H1 (cell line): ENCODE results near the gene CFHR3. TPM values are rescaled to one million over a fixed set of nuclear protein-coding genes. Genes with fewer than 3 reads are reported as not detected.

ENCODE experiments used
- CTCF ChIA-PET: fragments of 300-600 bp; sonication (Branson Sonifier 250); formaldehyde crosslinking; loops from one replicate; lab custom pipeline; 2021; ENCODE audit not compliant: partially characterized antibody; lab: Charles Lee
- POLR2A ChIA-PET: fragments of 300-600 bp; sonication (Branson Sonifier 250); formaldehyde crosslinking; loops from one replicate; lab custom pipeline; 2021; ENCODE audit warnings: inconsistent platforms; ENCODE audit not compliant: partially characterized antibody; lab: Charles Lee
- DNase-seq, 2 experiments: peaks; one replicate each; pipeline versions ENCODE4 v3.0.0 to v3.0.0-alpha.2; 2010 to 2022; ENCODE audit warnings: low spot score in 2 of 2, low read depth in 1 of 2, mixed read lengths in 1 of 2
- FAIRE-seq: peaks from 2 replicates; lab custom pipeline; 2011; peaks lifted over from hg19 to GRCh38; lab: Jason Lieb, UNC
- H2AFZ ChIP-seq: 2 replicates; pipeline ENCODE4 v1.8.1; 2012; ENCODE audit warnings: low read length, inconsistent platforms
- H2AK5ac ChIP-seq: 2 replicates; pipeline ENCODE4 v1.6.1; 2013; ENCODE audit warnings: low read depth, low read length
- H2BK120ac ChIP-seq: replicated peaks from 2 replicates; pipeline ENCODE3; 2013; ENCODE audit warnings: low read depth, low read length, inconsistent platforms
- H2BK12ac ChIP-seq: 2 replicates; pipeline ENCODE4 v1.6.1; 2013; ENCODE audit warnings: low read depth, low read length
- H2BK15ac ChIP-seq: 2 replicates; pipeline ENCODE4 v1.6.1; 2013; ENCODE audit warnings: low read length
- H2BK20ac ChIP-seq: 2 replicates; pipeline ENCODE4 v1.6.1; 2013; ENCODE audit warnings: low read length
- H2BK5ac ChIP-seq: 2 replicates; pipeline ENCODE4 v1.6.1; 2013; ENCODE audit warnings: low read depth, low read length
- H3K14ac ChIP-seq: 2 replicates; pipeline ENCODE4 v1.6.1; 2013; ENCODE audit warnings: inconsistent platforms; ENCODE audit not compliant: insufficient read length
- H3K18ac ChIP-seq: 2 replicates; pipeline ENCODE4 v1.6.1; 2013; ENCODE audit warnings: low read length; ENCODE audit errors: extremely low read depth
- H3K23ac ChIP-seq: 2 replicates; pipeline ENCODE4 v1.6.1; 2013; ENCODE audit warnings: inconsistent platforms; ENCODE audit not compliant: insufficient read length
- H3K23me2 ChIP-seq: 2 replicates; pipeline ENCODE4 v1.6.1; 2013; ENCODE audit warnings: low read depth, low read length
- H3K27ac ChIP-seq: 2 replicates; pipeline ENCODE4 v1.6.1; 2011; ENCODE audit warnings: low read depth, low read length, inconsistent platforms
- H3K27me3 ChIP-seq, 4 experiments: replicated peaks in 1 of 4; 1 replicate in 1 of 4; 2 replicates in 3 of 4; pipeline versions ENCODE4 v1.6.1 to v1.8.1; 2011 to 2013; ENCODE audit warnings: low read length in 3 of 4, mild to moderate bottlenecking in 3 of 4, inconsistent platforms in 2 of 4, mixed read lengths in 2 of 4, moderate library complexity in 1 of 4; ENCODE audit not compliant: control insufficient read depth in 3 of 4, insufficient read depth in 3 of 4; ENCODE audit errors: extremely low read depth in 1 of 4
- H3K36me3 ChIP-seq, 4 experiments: 2 replicates each; pipeline versions ENCODE4 v1.6.1 to v1.8.1; 2011 to 2013; ENCODE audit warnings: mild to moderate bottlenecking in 4 of 4, low read length in 3 of 4, moderate library complexity in 2 of 4, control low read depth in 1 of 4, inconsistent platforms in 1 of 4; ENCODE audit not compliant: insufficient read depth in 4 of 4, control insufficient read depth in 2 of 4
- H3K4ac ChIP-seq: replicated peaks from 2 replicates; pipeline ENCODE3; 2013; ENCODE audit warnings: low read length, low read depth, mixed read lengths, inconsistent platforms; ENCODE audit not compliant: insufficient read length
- H3K4me1 ChIP-seq, 4 experiments: replicated peaks in 1 of 4; 1 replicate in 1 of 4; 2 replicates in 3 of 4; pipeline versions ENCODE4 v1.6.1 to v1.8.1; 2011 to 2013; ENCODE audit warnings: low read length in 3 of 4, inconsistent platforms in 2 of 4, mixed read lengths in 1 of 4; ENCODE audit not compliant: insufficient read depth in 4 of 4, control insufficient read depth in 3 of 4
- H3K4me2 ChIP-seq, 2 experiments: 2 replicates each; pipeline versions ENCODE4 v1.6.1 to v1.8.1; 2011 to 2013; ENCODE audit warnings: low read depth in 2 of 2, low read length in 2 of 2, control low read depth in 1 of 2, inconsistent platforms in 1 of 2, mild to moderate bottlenecking in 1 of 2; ENCODE audit not compliant: insufficient read depth in 1 of 2
- H3K4me3 ChIP-seq, 4 experiments: fragments of 200-600, 300-600 bp in 1 of 4; sonication (generic), shearing (Covaris generic), sonication (Bioruptor Twin) in 1 of 4; 2 replicates each; pipeline versions ENCODE4 v1.5.1 to v1.8.1; 2011 to 2016; ENCODE audit warnings: low read length in 4 of 4, low read depth in 3 of 4, control low read depth in 2 of 4, inconsistent platforms in 2 of 4, mild to moderate bottlenecking in 2 of 4, mixed read lengths in 1 of 4, moderate library complexity in 1 of 4; ENCODE audit not compliant: insufficient read depth in 2 of 4; ENCODE audit errors: extremely low read depth in 1 of 4
- H3K56ac ChIP-seq: replicated peaks from 2 replicates; pipeline ENCODE3; 2013; ENCODE audit warnings: low read depth, mild to moderate bottlenecking, mixed read lengths, low read length, inconsistent platforms; ENCODE audit not compliant: insufficient read length
- H3K79me1 ChIP-seq: 2 replicates; pipeline ENCODE4 v1.6.1; 2013; ENCODE audit warnings: low read depth, low read length, control low read depth
- H3K79me2 ChIP-seq, 2 experiments: 2 replicates each; pipeline versions ENCODE4 v1.6.1 to v1.8.1; 2012 to 2013; ENCODE audit warnings: low read length in 2 of 2, mild to moderate bottlenecking in 2 of 2, inconsistent platforms in 1 of 2; ENCODE audit not compliant: insufficient read depth in 2 of 2, control insufficient read depth in 1 of 2
- H3K9ac ChIP-seq, 4 experiments: replicated peaks in 1 of 4; 1 replicate in 1 of 4; 2 replicates in 3 of 4; pipeline versions ENCODE4 v1.6.1 to v1.8.1; 2011 to 2013; ENCODE audit warnings: low read depth in 3 of 4, low read length in 3 of 4, control low read depth in 2 of 4, mild to moderate bottlenecking in 2 of 4, moderate library complexity in 2 of 4, inconsistent platforms in 1 of 4; ENCODE audit errors: extremely low read depth in 1 of 4
- H3K9me3 ChIP-seq, 2 experiments: 2 replicates each; pipeline versions ENCODE4 v1.6.1 to v1.8.1; 2012 to 2013; ENCODE audit warnings: mild to moderate bottlenecking in 2 of 2, moderate library complexity in 2 of 2, control low read depth in 1 of 2, inconsistent platforms in 1 of 2, low read depth in 1 of 2, low read length in 1 of 2, mixed read lengths in 1 of 2; ENCODE audit not compliant: insufficient read depth in 2 of 2
- H4K20me1 ChIP-seq, 2 experiments: replicated peaks in 1 of 2; 2 replicates each; pipeline versions ENCODE3 to v1.8.1; 2011 to 2013; ENCODE audit warnings: inconsistent platforms in 2 of 2, low read length in 2 of 2, mild to moderate bottlenecking in 1 of 2; ENCODE audit not compliant: insufficient read depth in 2 of 2, control insufficient read depth in 1 of 2
- H4K5ac ChIP-seq: 2 replicates; pipeline ENCODE4 v1.6.1; 2013; ENCODE audit warnings: low read length, low read depth, mixed read lengths, inconsistent platforms; ENCODE audit not compliant: insufficient read length
- H4K8ac ChIP-seq: 2 replicates; pipeline ENCODE4 v1.8.0; 2013; ENCODE audit warnings: mild to moderate bottlenecking, moderate library complexity, low read length, inconsistent platforms; ENCODE audit not compliant: insufficient read depth; ENCODE audit errors: extremely low read depth
- H4K91ac ChIP-seq: replicated peaks from 2 replicates; pipeline ENCODE3; 2013; ENCODE audit warnings: low read length, mixed read lengths, inconsistent platforms; ENCODE audit not compliant: insufficient read length
- CHD1 ChIP-seq: IDR thresholded peaks from 2 replicates; pipeline ENCODE4 v1.6.1; 2012; ENCODE audit warnings: low read depth, low read length, improper control_type of control experiment
- CHD2 ChIP-seq: IDR thresholded peaks from 2 replicates; pipeline ENCODE4 v1.6.1; 2012; ENCODE audit warnings: low read length, improper control_type of control experiment
- RAD21 ChIP-seq, 2 experiments: IDR thresholded peaks in 1 of 2; conservative IDR thresholded peaks in 1 of 2; 2 replicates each; pipeline ENCODE4 v1.6.1; 2011; ENCODE audit warnings: low read depth in 2 of 2, low read length in 2 of 2, improper control_type of control experiment in 1 of 2, inconsistent platforms in 1 of 2, mild to moderate bottlenecking in 1 of 2, moderate library complexity in 1 of 2
- SP4 ChIP-seq: IDR thresholded peaks from 2 replicates; pipeline ENCODE4 v1.6.1; 2012; ENCODE audit warnings: low read length, inconsistent platforms
- WGBS, 2 experiments: shearing (Covaris generic) in 1 of 2; methylation state at CpG; one replicate each; pipeline versions ENCODE4 v1.1.6 to v1.1.7; 2013 to 2015; ENCODE audit warnings: low lambda C conversion rate in 2 of 2, mixed read lengths in 2 of 2, inconsistent platforms in 1 of 2, low coverage in 1 of 2, missing lambda C conversion rate in 1 of 2; ENCODE audit not compliant: insufficient replicate concordance in 2 of 2, insufficient coverage in 1 of 2, insufficient read length in 1 of 2; ENCODE audit errors: extremely low coverage in 1 of 2, missing lambda C conversion rate in 1 of 2; 5-methylcytosine and 5-hydroxymethylcytosine counted together
- polyA plus RNA-seq, 7 experiments: library from polyadenylated mRNA; depleted of rRNA in 3 of 7; stranded (reverse) in 5 of 7; unstranded in 2 of 7; fragments of >200 nt in 5 of 7; fragments of 200-250 nt in 2 of 7; gene quantifications; 1 replicate in 5 of 7; 2 replicates in 1 of 7; 4 replicates in 1 of 7; pipeline versions ENCODE4 v1.2.1 to v1.2.3, GENCODE V29; 2011 to 2013; ENCODE audit warnings: missing spikeins in 2 of 7, mixed read lengths in 2 of 7
- total RNA-seq: library from RNA; stranded (reverse); fragmentation: NEBNext Ultra II Directional; extraction: Animal tissue kit (Norgen Biotek cat#: 25700); gene quantifications from 2 replicates; pipeline ENCODE4 v1.2.1, GENCODE V29; 2021

The CFHR3 gene
- total and polyA plus RNA-seq, 2 of the 8 experiments (the other 6 are each of a cell fraction or from before 2014, with no cell fraction given), result 0.20 to 0.52 TPM

- Histone ChIP-seq H2AK5ac (no peak overlapping the region), H4K8ac (no peak overlapping the region), H3K23ac (no peak overlapping the region), H2BK20ac (no peak overlapping the region), H3K4me2 (no peak overlapping the region), H2BK120ac (no peak overlapping the region), H3K4ac (no peak overlapping the region), H2BK12ac (no peak overlapping the region), H2AFZ (no peak overlapping the region), H3K27me3 (no peaks in the 10 kb centered on the region), H4K91ac (no peak overlapping the region), H3K9ac (no peak overlapping the region), H3K18ac (no peak overlapping the region), H3K14ac (no peak overlapping the region), H3K4me1 (no peaks in the 10 kb centered on the region), H3K79me1 (no peaks in the 10 kb centered on the region), H3K4me3 (no peak overlapping the region), H3K9me3 (no peaks in the 10 kb centered on the region), H3K79me2 (no peaks in the 10 kb centered on the region), H3K27ac (no peak overlapping the region), H2BK5ac (no peak overlapping the region), H3K56ac (no peak overlapping the region), H4K5ac (no peak overlapping the region), H2BK15ac (no peak overlapping the region), H4K20me1 (no peaks in the 10 kb centered on the region), H3K23me2 (no peaks in the 10 kb centered on the region), H3K36me3 (no peaks in the 10 kb centered on the region)
- DNase-seq (no peak), FAIRE-seq (no peak)
- WGBS, 2 experiments, result 100% methylated on average over 1 of the region's 1 CpG; no CpG with 5 or more reads in 1 of the 2 experiments
- POLR2A ChIA-PET, result no interaction called here
- CTCF ChIA-PET, result no interaction called here
- TF ChIP-seq SP4, result no peak
- no peak for TF ChIP-seq RAD21 (IDR thresholded peaks at IDR 0.05 in 1 of 2, conservative IDR thresholded peaks at IDR 0.05 in 1 of 2; ENCODE audit: low read depth in 2 of 2, low read length in 2 of 2)
- no peak for TF ChIP-seq CHD2
- TF ChIP-seq CHD1, result no peak
Observed at GRCh38 chr1:196779093-196779492, 4.5 kb downstream of the CFHR3 start.
